Progenitor cell of endocrine pancreas (in vitro differentiated cells): ENCODE measurements around the gene STX8. TPM values are rescaled to one million over a fixed set of nuclear protein-coding genes. Genes with fewer than 3 reads are reported as not detected.
"Not testable (repeated sequence)": the region's sequence is repeated elsewhere in the genome, so short reads cannot be mapped to it uniquely, and the experiment has no call there.

ENCODE experiments used
- DNase-seq: peaks from one replicate; pipeline ENCODE4 v3.0.0; 2021; ENCODE audit warnings: low spot score; ENCODE audit not compliant: unreplicated experiment
- H3K27ac Mint-ChIP-seq: 2 replicates; pipeline ENCODE4 v1.8.0; 2021; ENCODE audit warnings: mild to moderate bottlenecking, moderate library complexity, mixed read lengths
- H3K27me3 Mint-ChIP-seq: 2 replicates; pipeline ENCODE4 v1.8.0; 2021; ENCODE audit warnings: mixed read lengths
- H3K36me3 Mint-ChIP-seq: 2 replicates; pipeline ENCODE4 v1.8.0; 2022; ENCODE audit warnings: mixed read lengths; ENCODE audit not compliant: insufficient read depth
- H3K4me1 Mint-ChIP-seq: 2 replicates; pipeline ENCODE4 v1.8.0; 2021; ENCODE audit warnings: low read depth, mixed read lengths
- H3K4me3 Mint-ChIP-seq: 2 replicates; pipeline ENCODE4 v1.8.0; 2021; ENCODE audit warnings: low read depth, mild to moderate bottlenecking, moderate library complexity, mixed read lengths
- H3K9me3 Mint-ChIP-seq: 2 replicates; pipeline ENCODE4 v1.8.0; 2021; ENCODE audit warnings: low read depth, mixed read lengths
- total RNA-seq: library from RNA; stranded (reverse); gene quantifications from 2 replicates; pipeline ENCODE4 v1.2.1, GENCODE V29; 2021
- TF ChIP-seq, protein P1 (sequence below): fragments of 200-600 bp; sonication (generic); IDR thresholded peaks from one replicate; pipeline ENCODE4 v1.5.0; 2021; ENCODE audit warnings: antibody characterized with exemption, mild to moderate bottlenecking; ENCODE audit not compliant: unreplicated experiment

The STX8 gene
- total RNA-seq, 1 donor from 2014 or later, result 63.4 TPM

DNA sequence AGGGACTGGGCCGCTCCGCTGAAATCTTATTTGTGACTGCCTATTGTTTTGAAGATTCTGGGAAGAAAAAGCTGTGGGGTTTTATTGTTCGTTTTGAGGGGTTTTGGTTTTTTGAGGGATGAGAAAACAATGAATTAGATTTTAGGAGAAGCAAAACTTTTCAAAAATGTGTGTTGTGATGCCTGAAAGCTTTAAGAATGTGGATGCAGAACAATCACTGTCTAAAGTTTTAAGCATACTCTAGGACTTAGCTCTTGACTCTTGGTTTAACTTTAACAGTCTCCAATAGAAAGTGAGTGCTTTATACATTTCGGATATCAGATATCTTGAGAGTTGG, 1.7 kb upstream of the STX8 start:
- TF ChIP-seq, protein P1, sequence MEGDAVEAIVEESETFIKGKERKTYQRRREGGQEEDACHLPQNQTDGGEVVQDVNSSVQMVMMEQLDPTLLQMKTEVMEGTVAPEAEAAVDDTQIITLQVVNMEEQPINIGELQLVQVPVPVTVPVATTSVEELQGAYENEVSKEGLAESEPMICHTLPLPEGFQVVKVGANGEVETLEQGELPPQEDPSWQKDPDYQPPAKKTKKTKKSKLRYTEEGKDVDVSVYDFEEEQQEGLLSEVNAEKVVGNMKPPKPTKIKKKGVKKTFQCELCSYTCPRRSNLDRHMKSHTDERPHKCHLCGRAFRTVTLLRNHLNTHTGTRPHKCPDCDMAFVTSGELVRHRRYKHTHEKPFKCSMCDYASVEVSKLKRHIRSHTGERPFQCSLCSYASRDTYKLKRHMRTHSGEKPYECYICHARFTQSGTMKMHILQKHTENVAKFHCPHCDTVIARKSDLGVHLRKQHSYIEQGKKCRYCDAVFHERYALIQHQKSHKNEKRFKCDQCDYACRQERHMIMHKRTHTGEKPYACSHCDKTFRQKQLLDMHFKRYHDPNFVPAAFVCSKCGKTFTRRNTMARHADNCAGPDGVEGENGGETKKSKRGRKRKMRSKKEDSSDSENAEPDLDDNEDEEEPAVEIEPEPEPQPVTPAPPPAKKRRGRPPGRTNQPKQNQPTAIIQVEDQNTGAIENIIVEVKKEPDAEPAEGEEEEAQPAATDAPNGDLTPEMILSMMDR, result no peak
- H3K4me3 Mint-ChIP-seq, result no peak overlapping the region
- peaks cover 6% of the 10 kb centered on the region for H3K4me1 Mint-ChIP-seq
- H3K27ac Mint-ChIP-seq, result peak overlapping the region; percentile 35
- no peaks in the 10 kb centered on the region for H3K9me3 Mint-ChIP-seq
- no peak for DNase-seq
- no peaks in the 10 kb centered on the region for H3K36me3 Mint-ChIP-seq
- H3K27me3 Mint-ChIP-seq, result no peaks in the 10 kb centered on the region

DNA sequence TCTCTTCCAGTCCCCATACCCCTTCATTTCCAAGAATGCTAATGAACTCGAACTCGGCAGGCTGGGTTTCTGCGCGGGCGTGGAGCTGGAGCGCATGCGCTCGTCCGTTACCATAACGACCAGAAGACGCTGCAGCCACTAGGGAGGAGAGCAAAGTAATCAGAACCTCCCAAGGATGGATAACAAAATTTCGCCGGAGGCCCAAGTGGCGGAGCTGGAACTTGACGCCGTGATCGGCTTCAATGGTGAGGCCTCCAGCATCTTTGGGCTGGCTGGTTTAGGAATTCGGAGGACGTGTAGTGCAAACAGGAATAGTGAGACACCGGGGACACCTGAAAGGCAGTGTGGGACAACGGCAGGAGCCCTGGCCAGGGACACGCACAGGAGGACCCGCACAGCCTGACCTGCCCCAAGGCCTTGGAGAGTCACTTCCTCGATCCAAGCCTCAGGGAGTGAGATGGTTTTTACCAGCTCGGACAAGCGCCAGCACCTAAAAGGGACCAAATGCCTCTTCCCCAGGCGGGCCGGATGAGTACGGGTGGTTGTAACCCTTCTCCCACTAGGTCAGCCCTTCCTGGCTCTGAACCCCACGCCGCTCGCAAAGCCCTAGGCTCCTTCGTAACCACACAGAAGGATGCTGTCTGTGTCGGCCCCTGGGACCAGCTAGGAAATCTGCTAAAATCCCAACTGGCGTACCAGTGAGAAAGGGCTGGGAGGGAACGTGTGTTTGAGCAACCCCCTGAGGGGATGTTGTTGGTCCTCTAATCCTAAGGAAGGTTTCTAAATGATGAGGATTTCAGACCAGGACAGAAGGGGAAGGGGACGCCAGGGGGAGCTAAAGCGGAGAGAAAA, 1.1 kb upstream of the STX8 start, which contains the start of gene CFAP52:
CFAP52 (plus strand) TSS at position 122 of the 852 bp plus-strand sequence; CDS start at position 176, 54 bp downstream.
- TF ChIP-seq, protein P1, result peak; percentile 79
- H3K9me3 Mint-ChIP-seq, result no peaks in the 10 kb centered on the region
- H3K27ac Mint-ChIP-seq, result peak within 1 kb of the TSS; percentile 97
- H3K4me1 Mint-ChIP-seq, result peaks cover 6% of the 10 kb centered on the region
- DNase-seq, result peak; percentile 60
- H3K27me3 Mint-ChIP-seq, result no peaks in the 10 kb centered on the region
- H3K4me3 Mint-ChIP-seq, result peak within 1 kb of the TSS; percentile 94
- no peaks in the 10 kb centered on the region for H3K36me3 Mint-ChIP-seq

GRCh38 chr17:9571201-9571600, 4.4 kb downstream of the STX8 start:
- no peak for DNase-seq
- peaks cover 11% of the 10 kb centered on the region for H3K36me3 Mint-ChIP-seq
- H3K27ac Mint-ChIP-seq, result no peak overlapping the region
- no peaks in the 10 kb centered on the region for H3K27me3 Mint-ChIP-seq
- H3K4me1 Mint-ChIP-seq, result peaks cover 3% of the 10 kb centered on the region
- H3K4me3 Mint-ChIP-seq, result no peak overlapping the region
- H3K9me3 Mint-ChIP-seq, result no peaks in the 10 kb centered on the region
- TF ChIP-seq, protein P1, result no peak

DNA sequence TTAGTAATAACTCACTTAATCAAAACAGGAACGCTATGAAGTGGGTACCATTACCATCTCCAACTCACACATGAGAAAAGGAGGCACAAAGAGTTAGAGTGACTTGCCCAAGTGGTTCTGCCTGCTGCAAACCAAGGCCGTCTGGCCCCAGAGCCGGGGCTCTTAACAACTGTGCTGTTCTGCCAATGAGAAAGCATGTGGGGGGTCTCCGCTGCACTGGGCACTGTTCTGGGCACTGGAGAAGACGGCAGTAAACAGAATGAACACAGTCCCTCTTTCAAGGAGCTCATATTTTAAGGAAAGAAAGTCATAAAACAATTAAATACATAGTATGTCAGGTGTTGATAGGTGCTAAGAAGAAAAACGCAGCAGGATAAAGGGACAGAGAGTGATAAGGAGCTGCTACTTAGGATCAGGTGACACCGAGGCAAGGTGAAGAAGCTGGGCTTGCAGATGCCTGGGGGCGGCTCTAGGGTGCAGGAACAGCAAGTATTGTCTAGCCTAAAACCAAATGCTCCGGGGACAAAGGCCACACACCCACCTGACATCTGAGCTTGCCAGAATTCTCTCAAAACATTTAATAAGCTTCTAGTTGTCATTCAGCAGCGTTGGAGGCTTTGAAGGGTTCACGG, 6.5 kb downstream of the STX8 start:
- TF ChIP-seq, protein P1, result no peak
- peaks cover 2% of the 10 kb centered on the region for H3K4me1 Mint-ChIP-seq

DNA sequence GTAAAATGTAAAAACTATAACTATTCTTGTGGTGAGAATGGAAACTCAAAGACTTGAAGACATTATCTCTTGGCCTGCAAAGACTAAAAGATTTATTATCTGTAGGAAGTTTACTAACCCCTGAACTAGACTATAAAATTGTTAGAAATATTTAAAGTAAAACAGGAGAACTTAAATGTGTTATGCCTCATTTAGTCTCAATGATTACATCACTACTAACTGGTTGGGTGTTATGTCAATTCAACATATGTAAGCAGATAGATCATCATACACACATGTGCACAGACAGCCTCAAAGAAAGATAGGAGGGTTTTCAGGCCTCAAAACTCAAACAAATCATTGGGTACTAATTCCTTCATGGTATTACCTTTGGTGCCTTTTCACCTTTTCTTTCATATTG, 7.6 kb downstream of the STX8 start:
- no peak overlapping the region for H3K4me3 Mint-ChIP-seq

More for the DNA sequence above, 6.5 kb downstream of the STX8 start:
- Mint-ChIP-seq H3K27me3 (no peaks in the 10 kb centered on the region), H3K27ac (no peak overlapping the region), H3K4me3 (no peak overlapping the region), H3K9me3 (no peaks in the 10 kb centered on the region), H3K36me3 (peaks cover 17% of the 10 kb centered on the region)
- no peak for DNase-seq

DNA sequence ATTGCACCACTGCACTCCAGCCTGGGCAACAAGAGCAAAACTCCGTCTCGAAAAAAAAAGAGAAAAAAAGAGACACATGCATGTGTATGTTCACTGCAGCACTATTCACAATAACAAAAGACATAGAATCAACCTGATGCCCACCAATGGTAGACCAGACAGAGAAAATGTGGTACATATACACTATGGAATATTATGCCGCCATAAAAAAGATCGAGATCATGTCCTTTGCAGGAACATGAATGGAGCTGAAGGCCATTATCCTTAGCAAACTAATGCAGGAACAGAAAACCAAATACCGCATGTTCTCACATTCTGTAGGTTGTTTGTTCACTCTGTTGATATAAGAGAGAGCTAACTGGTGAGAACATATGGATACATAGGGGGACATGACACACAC, 8.9 kb downstream of the STX8 start:
- not testable (repeated sequence) for H3K27me3 Mint-ChIP-seq, H3K4me3 Mint-ChIP-seq, H3K27ac Mint-ChIP-seq, H3K4me1 Mint-ChIP-seq, DNase-seq, H3K9me3 Mint-ChIP-seq
- H3K36me3 Mint-ChIP-seq, result peaks cover 27% of the 10 kb centered on the region

More for the DNA sequence above, 7.6 kb downstream of the STX8 start:
- Mint-ChIP-seq H3K27ac (no peak overlapping the region), H3K9me3 (no peaks in the 10 kb centered on the region), H3K36me3 (peaks cover 21% of the 10 kb centered on the region), H3K27me3 (no peaks in the 10 kb centered on the region), H3K4me1 (peaks cover 2% of the 10 kb centered on the region)
- no peak for DNase-seq
- TF ChIP-seq, protein P1, result no peak
